HFF-Myc (cell line): ENCODE measurements around the gene TUBGCP5.
"Not testable (repeated sequence)": the region's sequence is repeated elsewhere in the genome, so short reads cannot be mapped to it uniquely, and the experiment has no call there.

Experiments
- DNase-seq: peaks from one replicate; pipeline ENCODE4 v3.0.0-alpha.2; 2011; ENCODE audit warnings: low read depth; ENCODE audit errors: extremely low read depth
- H3K4me3 ChIP-seq: replicated peaks from 2 replicates; pipeline ENCODE4 v1.5.1; 2011; ENCODE audit warnings: low read depth, mild to moderate bottlenecking, control low read depth, low read length
- CTCF ChIP-seq: IDR thresholded peaks from 2 replicates; pipeline ENCODE4 v1.5.1; 2012; ENCODE audit warnings: mild to moderate bottlenecking, low read depth, low read length, control low read depth; ENCODE audit errors: missing control alignments

TUBGCP5 gene

GRCh38 chr15:23055316-23055715, 15.9 kb upstream of the TUBGCP5 start:
- TF ChIP-seq CTCF: no peak
- no peak overlapping the region for H3K4me3 ChIP-seq
- no peak for DNase-seq

GRCh38 chr15:23052522-23052921, 13.2 kb upstream of the TUBGCP5 start:
- no peak for TF ChIP-seq CTCF
- no peak for DNase-seq
- H3K4me3 ChIP-seq: no peak overlapping the region

- no peak overlapping the region for H3K4me3 ChIP-seq
- TF ChIP-seq CTCF: no peak
- no peak for DNase-seq
These were observed 11.3 kb upstream of the TUBGCP5 start for GRCh38 chr15:23050708-23051107.

GRCh38 chr15:23049984-23050628, 10.7 kb upstream of the TUBGCP5 start:
- no peak for TF ChIP-seq CTCF
- no peak overlapping the region for H3K4me3 ChIP-seq
- DNase-seq: no peak

- not testable (repeated sequence) for H3K4me3 ChIP-seq, DNase-seq
These were observed 9.4 kb upstream of the TUBGCP5 start for GRCh38 chr15:23048572-23049282.

GRCh38 chr15:23043987-23044386, 4.6 kb upstream of the TUBGCP5 start:
- DNase-seq, H3K4me3 ChIP-seq: not testable (repeated sequence)

GRCh38 chr15:23043535-23043934, 4.2 kb upstream of the TUBGCP5 start:
- DNase-seq, H3K4me3 ChIP-seq: not testable (repeated sequence)

GRCh38 chr15:23041736-23042135, 2.4 kb upstream of the TUBGCP5 start:
- DNase-seq, H3K4me3 ChIP-seq: not testable (repeated sequence)

GRCh38 chr15:23039917-23040281, 530 bp upstream of the TUBGCP5 start:
- no peak for DNase-seq
- peak overlapping the region; percentile 70 for H3K4me3 ChIP-seq
- no peak for TF ChIP-seq CTCF
